HG02973 (cell line): ENCODE measurements around the gene SIKE1.
"Not testable (repeated sequence)": the region's sequence is repeated elsewhere in the genome, so short reads cannot be mapped to it uniquely, and the experiment has no call there.

Source experiments
- ATAC-seq: cut with Tn5 transposase; IDR thresholded peaks from one replicate; pipeline ENCODE4 v1.9.1; 2021; ENCODE audit warnings: moderate library complexity; ENCODE audit not compliant: unreplicated experiment

SIKE1 gene

GRCh38 chr1:114756009-114756892, 24.2 kb downstream of the SIKE1 start:
- peak; percentile 33 for ATAC-seq

GRCh38 chr1:114755006-114755931, 25.2 kb downstream of the SIKE1 start:
- ATAC-seq, result no peak

GRCh38 chr1:114753702-114754101, 26.8 kb downstream of the SIKE1 start:
- not testable (repeated sequence) for ATAC-seq

GRCh38 chr1:114753143-114753542, 27.3 kb downstream of the SIKE1 start:
- no peak for ATAC-seq

- no peak for ATAC-seq
Observed at GRCh38 chr1:114750780-114751179, 29.7 kb downstream of the SIKE1 start.

GRCh38 chr1:114749835-114750234, 30.6 kb downstream of the SIKE1 start:
- ATAC-seq, result no peak

GRCh38 chr1:114746450-114747121, 33.9 kb downstream of the SIKE1 start:
- no peak for ATAC-seq

GRCh38 chr1:114745291-114745690, 35.2 kb downstream of the SIKE1 start:
- no peak for ATAC-seq

- ATAC-seq, result no peak
Observed at GRCh38 chr1:114741963-114742746, 38.3 kb downstream of the SIKE1 start.

- no peak for ATAC-seq
Observed at GRCh38 chr1:114740331-114740730, 40.2 kb downstream of the SIKE1 start.

GRCh38 chr1:114737314-114737849, 43.1 kb downstream of the SIKE1 start:
- no peak for ATAC-seq

- ATAC-seq, result no peak
Observed at GRCh38 chr1:114735479-114735878, 45.0 kb downstream of the SIKE1 start.

GRCh38 chr1:114729782-114730181, 50.7 kb downstream of the SIKE1 start:
- ATAC-seq, result no peak

- no peak for ATAC-seq
Observed at GRCh38 chr1:114728553-114728952, 51.9 kb downstream of the SIKE1 start.

GRCh38 chr1:114725230-114725629, 55.3 kb downstream of the SIKE1 start:
- ATAC-seq, result no peak

- no peak for ATAC-seq
Observed at GRCh38 chr1:114723915-114724314, 56.6 kb downstream of the SIKE1 start.

GRCh38 chr1:114723457-114723856, 57.0 kb downstream of the SIKE1 start:
- no peak for ATAC-seq

- ATAC-seq, result no peak
Observed at GRCh38 chr1:114720492-114720891, 60.0 kb downstream of the SIKE1 start.
